Measurements from ENCODE around the gene NCBP3. TPM values are rescaled to one million over a fixed set of nuclear protein-coding genes. Genes with fewer than 3 reads are reported as not detected.

The NCBP3 gene
- total RNA-seq, 1 experiment from 2014 or later: 32.8 TPM

DNA sequence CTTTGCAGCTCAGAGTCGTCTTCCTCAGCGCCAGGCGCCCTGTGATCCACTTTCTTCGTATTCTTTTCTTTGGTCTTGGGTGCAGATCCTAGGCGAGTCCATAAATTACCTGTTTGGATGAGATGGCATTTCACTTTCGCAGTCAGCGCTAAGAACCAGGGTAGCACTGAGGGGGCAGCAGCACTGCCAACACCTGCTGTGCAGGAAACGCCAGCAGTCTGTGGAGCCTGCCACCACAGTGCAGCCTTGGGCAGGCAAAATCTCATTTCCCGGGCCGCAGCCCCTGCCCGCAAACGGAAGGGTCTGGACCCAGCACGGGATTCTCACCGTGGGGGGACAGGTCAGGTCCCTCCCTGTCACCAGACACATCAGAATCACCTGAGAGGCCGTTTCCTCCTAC lies 32.9 kb downstream of the NCBP3 start:
- Mint-ChIP-seq H3K27me3 (ENCODE audit: insufficient read depth, unreplicated experiment) (no peaks in the 10 kb centered on the region), H3K36me3 (ENCODE audit: insufficient read depth, unreplicated experiment) (peaks cover 31% of the 10 kb centered on the region), H3K4me1 (ENCODE audit: low read depth, unreplicated experiment) (peaks cover 6% of the 10 kb centered on the region), H3K4me3 (ENCODE audit: unreplicated experiment) (no peak overlapping the region), H3K9me3 (ENCODE audit: unreplicated experiment) (no peaks in the 10 kb centered on the region), H3K27ac (ENCODE audit: unreplicated experiment) (no peak overlapping the region)
- ChIA-PET CTCF (no interaction called here), POLR2A (no interaction called here)
- intact Hi-C loops (cut with micrococcal nuclease; ENCODE audit: unreplicated experiment): no loop called here
- BruUV-seq (replicated peaks): no TSS peak
- H3K4me3 ChIP-seq (ENCODE audit: low read depth, low read length): no peak overlapping the region
- no peaks in the 10 kb centered on the region for H3K36me3 ChIP-seq (ENCODE audit: control insufficient read depth, insufficient read depth, low read length)
- no peaks in the 10 kb centered on the region for H3K9me3 ChIP-seq
- no peaks in the 10 kb centered on the region for H3K27me3 ChIP-seq (replicated peaks; ENCODE audit: control insufficient read depth, insufficient read depth, low read length)
- no peaks in the 10 kb centered on the region for H3K4me1 ChIP-seq
- TF ChIP-seq, protein P1, sequence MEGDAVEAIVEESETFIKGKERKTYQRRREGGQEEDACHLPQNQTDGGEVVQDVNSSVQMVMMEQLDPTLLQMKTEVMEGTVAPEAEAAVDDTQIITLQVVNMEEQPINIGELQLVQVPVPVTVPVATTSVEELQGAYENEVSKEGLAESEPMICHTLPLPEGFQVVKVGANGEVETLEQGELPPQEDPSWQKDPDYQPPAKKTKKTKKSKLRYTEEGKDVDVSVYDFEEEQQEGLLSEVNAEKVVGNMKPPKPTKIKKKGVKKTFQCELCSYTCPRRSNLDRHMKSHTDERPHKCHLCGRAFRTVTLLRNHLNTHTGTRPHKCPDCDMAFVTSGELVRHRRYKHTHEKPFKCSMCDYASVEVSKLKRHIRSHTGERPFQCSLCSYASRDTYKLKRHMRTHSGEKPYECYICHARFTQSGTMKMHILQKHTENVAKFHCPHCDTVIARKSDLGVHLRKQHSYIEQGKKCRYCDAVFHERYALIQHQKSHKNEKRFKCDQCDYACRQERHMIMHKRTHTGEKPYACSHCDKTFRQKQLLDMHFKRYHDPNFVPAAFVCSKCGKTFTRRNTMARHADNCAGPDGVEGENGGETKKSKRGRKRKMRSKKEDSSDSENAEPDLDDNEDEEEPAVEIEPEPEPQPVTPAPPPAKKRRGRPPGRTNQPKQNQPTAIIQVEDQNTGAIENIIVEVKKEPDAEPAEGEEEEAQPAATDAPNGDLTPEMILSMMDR (IDR thresholded peaks at IDR 0.05; ENCODE audit: insufficient read depth in 1 of 2, low read depth in 1 of 2, low read length in 1 of 2, severe bottlenecking in 1 of 2, unreplicated experiment in 1 of 2): no peak
- no peak for DNase-seq

DNA sequence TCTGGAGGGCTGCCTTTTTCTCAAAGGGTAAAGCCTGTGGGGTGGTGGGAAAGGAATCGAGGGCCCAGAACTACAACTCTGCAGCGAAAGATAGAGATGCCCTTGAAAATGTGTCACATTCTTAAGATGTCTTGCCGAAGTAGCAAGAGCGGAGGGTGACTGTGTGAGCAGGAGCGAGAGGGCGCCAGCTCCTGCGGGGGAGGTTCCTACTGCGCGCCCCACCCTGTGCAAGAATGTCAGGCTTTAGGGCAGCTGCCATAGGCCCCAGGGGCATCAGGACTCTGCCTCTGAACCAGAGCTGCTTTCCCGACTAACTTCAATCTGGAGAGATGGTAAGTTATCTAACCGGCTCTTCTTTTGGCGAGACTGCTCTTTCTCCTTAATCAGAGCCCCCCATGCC lies 33.3 kb downstream of the NCBP3 start:
- no TSS peak for BruUV-seq (replicated peaks)
- Mint-ChIP-seq H3K9me3 (ENCODE audit: unreplicated experiment) (no peaks in the 10 kb centered on the region), H3K4me3 (ENCODE audit: unreplicated experiment) (no peak overlapping the region), H3K36me3 (ENCODE audit: insufficient read depth, unreplicated experiment) (peaks cover 30% of the 10 kb centered on the region), H3K27me3 (ENCODE audit: insufficient read depth, unreplicated experiment) (no peaks in the 10 kb centered on the region), H3K4me1 (ENCODE audit: low read depth, unreplicated experiment) (peaks cover 6% of the 10 kb centered on the region), H3K27ac (ENCODE audit: unreplicated experiment) (no peak overlapping the region)
- intact Hi-C loops (cut with micrococcal nuclease; ENCODE audit: unreplicated experiment): no loop called here
- CTCF ChIA-PET: no interaction called here
- DNase-seq: peak in 1 of 2 experiments; percentile 40
- Histone ChIP-seq H3K9me3 (no peaks in the 10 kb centered on the region), H3K4me3 (ENCODE audit: low read depth, low read length) (no peak overlapping the region), H3K4me1 (no peaks in the 10 kb centered on the region), H3K27me3 (replicated peaks; ENCODE audit: control insufficient read depth, insufficient read depth, low read length) (no peaks in the 10 kb centered on the region), H3K36me3 (ENCODE audit: control insufficient read depth, insufficient read depth, low read length) (no peaks in the 10 kb centered on the region)
- TF ChIP-seq, protein P1 (IDR thresholded peaks at IDR 0.05; ENCODE audit: insufficient read depth in 1 of 2, low read depth in 1 of 2, low read length in 1 of 2, severe bottlenecking in 1 of 2, unreplicated experiment in 1 of 2): no peak
- POLR2A ChIA-PET: no interaction called here

DNA sequence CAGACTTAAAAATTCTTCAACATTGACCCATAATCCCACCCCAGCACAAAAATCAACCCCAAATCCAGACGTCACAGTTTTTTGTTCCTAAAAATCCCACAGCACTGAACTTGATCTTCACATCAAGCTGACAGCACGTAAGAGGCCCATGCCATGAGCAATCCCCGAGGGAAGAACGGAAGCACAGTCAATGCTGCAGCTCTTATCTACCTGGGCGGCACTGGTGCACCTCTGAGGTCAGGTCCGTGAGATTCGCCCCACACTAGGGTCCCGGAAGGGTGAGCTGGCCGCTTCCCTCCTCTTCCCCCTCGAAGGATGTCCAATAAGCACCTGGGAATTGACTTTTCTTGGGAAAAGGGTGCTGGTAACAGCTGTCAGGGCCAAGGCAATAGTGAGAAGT lies 33.8 kb downstream of the NCBP3 start:
- no TSS peak for BruUV-seq (replicated peaks)
- TF ChIP-seq, protein P1 (IDR thresholded peaks at IDR 0.05; ENCODE audit: insufficient read depth in 1 of 2, low read depth in 1 of 2, low read length in 1 of 2, severe bottlenecking in 1 of 2, unreplicated experiment in 1 of 2): no peak
- CTCF ChIA-PET: no interaction called here
- intact Hi-C loops (cut with micrococcal nuclease; ENCODE audit: unreplicated experiment): no loop called here
- H3K27ac Mint-ChIP-seq (ENCODE audit: unreplicated experiment): no peak overlapping the region
- no peaks in the 10 kb centered on the region for H3K27me3 ChIP-seq (replicated peaks; ENCODE audit: control insufficient read depth, insufficient read depth, low read length)
- no peak for DNase-seq
- H3K9me3 ChIP-seq: no peaks in the 10 kb centered on the region
- POLR2A ChIA-PET: no interaction called here
- no peak overlapping the region for H3K4me3 Mint-ChIP-seq (ENCODE audit: unreplicated experiment)
- no peak overlapping the region for H3K4me3 ChIP-seq (ENCODE audit: low read depth, low read length)
- H3K9me3 Mint-ChIP-seq (ENCODE audit: unreplicated experiment): no peaks in the 10 kb centered on the region
- no peaks in the 10 kb centered on the region for H3K4me1 ChIP-seq
- no peaks in the 10 kb centered on the region for H3K27me3 Mint-ChIP-seq (ENCODE audit: insufficient read depth, unreplicated experiment)
- H3K4me1 Mint-ChIP-seq (ENCODE audit: low read depth, unreplicated experiment): peaks cover 6% of the 10 kb centered on the region
- H3K36me3 ChIP-seq (ENCODE audit: control insufficient read depth, insufficient read depth, low read length): no peaks in the 10 kb centered on the region
- peaks cover 30% of the 10 kb centered on the region for H3K36me3 Mint-ChIP-seq (ENCODE audit: insufficient read depth, unreplicated experiment)

Data from Caco-2 (cell line).